GM12878 (cell line): Measurements from ENCODE around the gene UQCRFS1. TPM values are rescaled to one million over a fixed set of nuclear protein-coding genes. Genes with fewer than 3 reads are reported as not detected.

ENCODE experiments used
- ATAC-seq: fragments of 200-7000 bp; cut with Tn5 transposase; 3 replicates; pipeline ENCODE4 v1.9.1; 2020; ENCODE audit warnings: mild to moderate bottlenecking, moderate library complexity
- BruUV-seq: library from RNA; stranded (reverse); fragments of 400-500 nt; replicated peaks from 2 replicates; lab custom pipeline; 2021; lab: Mats Ljungman, UMichigan
- CTCF ChIA-PET: fragments of 300-600 bp; sonication (Branson Sonifier 250); formaldehyde crosslinking; extraction: SDS; loops from one replicate; lab custom pipeline; 2021; ENCODE audit warnings: inconsistent platforms; lab: Yijun Ruan, JAX
- POLR2A ChIA-PET: fragments of 350-600 bp; formaldehyde crosslinking; extraction: SDS; loops from one replicate; lab custom pipeline; 2021; ENCODE audit warnings: inconsistent platforms; lab: Charles Lee
- RAD21 ChIA-PET: fragments of 300-600 bp; sonication (Branson Sonifier 250); formaldehyde crosslinking; loops from one replicate; lab custom pipeline; 2023; ENCODE audit warnings: antibody characterized with exemption; ENCODE audit not compliant: unreplicated experiment; lab: Charles Lee
- SMC1A ChIA-PET: fragments of 300-600 bp; sonication (Branson Sonifier 250); formaldehyde crosslinking; loops from one replicate; lab custom pipeline; 2023; ENCODE audit not compliant: unreplicated experiment, uncharacterized antibody; lab: Charles Lee
- DNase-seq: peaks from one replicate; pipeline ENCODE4 v3.0.0-alpha.2; 2011; ENCODE audit warnings: low read depth, low spot score
- FAIRE-seq: peaks from 3 replicates; lab custom pipeline; 2011; peaks lifted over from hg19 to GRCh38; lab: Jason Lieb, UNC
- H2AFZ ChIP-seq: 2 replicates; pipeline ENCODE4 v1.6.0; 2011; ENCODE audit warnings: low read depth, low read length, control low read depth; ENCODE audit not compliant: control insufficient read depth
- H3K27ac ChIP-seq: 2 replicates; pipeline ENCODE4 v1.5.1; 2011; ENCODE audit warnings: control low read depth; ENCODE audit not compliant: control insufficient read depth, insufficient read depth
- H3K27me3 ChIP-seq, 2 experiments: replicated peaks in 1 of 2; 2 replicates each; pipeline versions ENCODE4 v1.6.0 to v1.6.1; 2011; ENCODE audit warnings: low read length in 1 of 2; ENCODE audit not compliant: control insufficient read depth in 2 of 2, insufficient read depth in 2 of 2
- H3K36me3 ChIP-seq, 2 experiments: 2 replicates each; pipeline ENCODE4 v1.5.1; 2011; ENCODE audit warnings: low read length in 1 of 2; ENCODE audit not compliant: control insufficient read depth in 2 of 2, insufficient read depth in 2 of 2
- H3K4me1 ChIP-seq: 2 replicates; pipeline ENCODE4 v1.6.1; 2011; ENCODE audit warnings: mild to moderate bottlenecking, low read length, moderate library complexity, mixed read lengths; ENCODE audit not compliant: control insufficient read depth, insufficient read depth
- H3K4me2 ChIP-seq: 2 replicates; pipeline ENCODE4 v1.6.0; 2011; ENCODE audit warnings: control low read depth; ENCODE audit not compliant: control insufficient read depth, insufficient read depth
- H3K4me3 ChIP-seq: fragments of 200-600 bp; sonication (generic); 2 replicates; pipeline ENCODE4 v1.5.1; 2016
- H3K79me2 ChIP-seq: 2 replicates; pipeline ENCODE4 v1.6.0; 2011; ENCODE audit warnings: low read length; ENCODE audit not compliant: control insufficient read depth, insufficient read depth
- H3K9ac ChIP-seq: 2 replicates; pipeline ENCODE4 v1.8.0; 2011; ENCODE audit warnings: low read length, control low read depth, mixed read lengths; ENCODE audit not compliant: control insufficient read depth, insufficient read depth
- H3K9me3 ChIP-seq: replicated peaks from 3 replicates; pipeline ENCODE4 v1.5.1; 2011; ENCODE audit warnings: mild to moderate bottlenecking, low read length; ENCODE audit not compliant: control insufficient read depth, insufficient read depth
- H4K20me1 ChIP-seq: 2 replicates; pipeline ENCODE4 v1.6.0; 2011; ENCODE audit not compliant: control insufficient read depth, insufficient read depth
- JUNB ChIP-seq: IDR thresholded peaks from 2 replicates; pipeline ENCODE4 v1.6.1; 2016; ENCODE audit warnings: antibody characterized with exemption, mild to moderate bottlenecking
- POLR2AphosphoS2 ChIP-seq: IDR thresholded peaks from 2 replicates; pipeline ENCODE4 v1.6.1; 2011; ENCODE audit warnings: low read depth, mild to moderate bottlenecking, low read length, improper control_type of control experiment, moderate library complexity
- RAD21 ChIP-seq: IDR thresholded peaks from 2 replicates; pipeline ENCODE4 v1.6.1; 2011; ENCODE audit warnings: mild to moderate bottlenecking, low read depth, low read length, moderate library complexity; ENCODE audit not compliant: insufficient read depth
- RBBP5 ChIP-seq: fragments of 200-600 bp; sonication (generic); conservative IDR thresholded peaks from 2 replicates; pipeline ENCODE4 v1.6.1; 2016
- RFX5 ChIP-seq: IDR thresholded peaks from 2 replicates; pipeline ENCODE4 v1.6.1; 2011; ENCODE audit warnings: low read depth, low read length, improper control_type of control experiment
- SREBF2 ChIP-seq: IDR thresholded peaks from 2 replicates; pipeline ENCODE4 v1.6.1; 2012; ENCODE audit warnings: mild to moderate bottlenecking, low read length
- STAT1 ChIP-seq: fragments of 450-650 bp; conservative IDR thresholded peaks from 2 replicates; pipeline ENCODE4 v1.6.1; 2014; ENCODE audit warnings: antibody characterized with exemption, mild to moderate bottlenecking
- SUZ12 ChIP-seq: fragments of 200-600 bp; sonication (generic); IDR thresholded peaks from one replicate; pipeline ENCODE4 v1.6.1; 2018; ENCODE audit warnings: antibody characterized with exemption, mild to moderate bottlenecking; ENCODE audit not compliant: unreplicated experiment
- TCF3 ChIP-seq: IDR thresholded peaks from 2 replicates; pipeline ENCODE4 v1.6.1; 2012; ENCODE audit warnings: low read depth, mild to moderate bottlenecking, low read length, borderline replicate concordance; ENCODE audit not compliant: insufficient read depth
- YY1 ChIP-seq: IDR thresholded peaks from 2 replicates; pipeline ENCODE4 v1.6.1; 2011; ENCODE audit warnings: low read depth, mild to moderate bottlenecking, low read length
- WGBS: methylation state at CpG from one replicate; pipeline ENCODE4 v1.1.6; 2016; ENCODE audit warnings: low lambda C conversion rate; ENCODE audit not compliant: insufficient replicate concordance, insufficient coverage; ENCODE audit errors: missing lambda C conversion rate; 5-methylcytosine and 5-hydroxymethylcytosine counted together
- in situ Hi-C: fragments of 300-500 bp; cut with MboI; formaldehyde crosslinking; loops from 9 replicates; pipeline ENCODE4 v1.14.3; 2018; ENCODE audit warnings: mixed read lengths
- intact Hi-C: fragments of 100-400 bp; cut with micrococcal nuclease; formaldehyde crosslinking; loops from one replicate; pipeline ENCODE4 v1.14.2; 2022; ENCODE audit not compliant: unreplicated experiment
- polyA plus RNA-seq, 11 experiments: library from polyadenylated mRNA; depleted of rRNA in 4 of 11; unstranded in 6 of 11; stranded (reverse) in 5 of 11; fragments of >200 nt; fragmentation: Nextera tagmentation in 4 of 11; fragmentation: Illumina TruSeq in 1 of 11; extraction: Ambion mirVana in 4 of 11; extraction: Trizol in 1 of 11; gene quantifications; 1 replicate in 1 of 11; 2 replicates in 10 of 11; pipeline versions ENCODE4 v1.2.1 to v1.2.3, GENCODE V29; 2011 to 2016; ENCODE audit warnings: inconsistent platforms in 2 of 11, missing spikeins in 2 of 11, low read depth in 1 of 11
- total RNA-seq, 4 experiments: library from RNA; depleted of rRNA in 3 of 4; stranded (reverse); fragments of >200 nt in 3 of 4; fragmentation: Illumina TruSeq in 1 of 4; extraction: Trizol in 1 of 4; gene quantifications; 2 replicates each; pipeline versions ENCODE4 v1.2.1 to v1.2.3, GENCODE V29; 2013 to 2021
- TF ChIP-seq, protein P1 (sequence below): IDR thresholded peaks from 2 replicates; pipeline ENCODE4 v1.6.1; 2011; ENCODE audit warnings: mild to moderate bottlenecking, low read depth, low read length, moderate library complexity; ENCODE audit not compliant: insufficient replicate concordance
- TF ChIP-seq, protein P2 (sequence below): fragments of 450-650 bp; IDR thresholded peaks from 2 replicates; pipeline ENCODE4 v1.6.1; 2017; ENCODE audit warnings: borderline replicate concordance

The UQCRFS1 gene
- total and polyA plus RNA-seq, 10 of the 15 experiments (the other 5 are each of a cell fraction or from before 2014, with no cell fraction given) = 9.3 to 125 (median 67.9) TPM

DNA sequence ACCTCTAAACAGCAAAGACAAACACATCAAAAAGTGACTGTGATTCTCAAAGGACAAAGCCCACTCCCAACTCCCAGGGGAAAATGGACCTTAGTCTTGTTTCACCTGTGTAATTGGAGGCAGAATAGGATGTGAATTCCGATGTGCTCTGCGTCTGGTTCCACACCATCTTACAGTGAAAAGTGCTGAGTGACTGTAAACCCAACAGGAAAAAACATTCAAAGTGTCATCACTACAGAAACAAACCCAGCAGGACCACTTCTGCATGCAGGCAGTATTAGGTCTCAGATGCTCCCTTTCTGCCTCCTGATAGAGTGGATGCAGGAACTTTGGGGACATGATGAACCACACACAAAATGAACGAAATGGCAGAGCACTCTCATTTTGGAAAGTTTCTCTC is 6.5 kb downstream of the UQCRFS1 start:
- no peaks in the 10 kb centered on the region for H3K27me3 ChIP-seq
- in situ Hi-C loops = loop anchor here (25.0 kb wide), 2 partner anchors 506 to 1419 kb away; partner anchors contain the start of gene C19orf12
- BruUV-seq = no TSS peak
- POLR2A ChIA-PET = no interaction called here
- TF ChIP-seq, protein P1, sequence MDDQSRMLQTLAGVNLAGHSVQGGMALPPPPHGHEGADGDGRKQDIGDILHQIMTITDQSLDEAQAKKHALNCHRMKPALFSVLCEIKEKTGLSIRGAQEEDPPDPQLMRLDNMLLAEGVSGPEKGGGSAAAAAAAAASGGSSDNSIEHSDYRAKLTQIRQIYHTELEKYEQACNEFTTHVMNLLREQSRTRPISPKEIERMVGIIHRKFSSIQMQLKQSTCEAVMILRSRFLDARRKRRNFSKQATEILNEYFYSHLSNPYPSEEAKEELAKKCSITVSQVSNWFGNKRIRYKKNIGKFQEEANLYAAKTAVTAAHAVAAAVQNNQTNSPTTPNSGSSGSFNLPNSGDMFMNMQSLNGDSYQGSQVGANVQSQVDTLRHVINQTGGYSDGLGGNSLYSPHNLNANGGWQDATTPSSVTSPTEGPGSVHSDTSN = no peak
- TF ChIP-seq RBBP5 = no peak
- TF ChIP-seq STAT1 = no peak
- no peak for TF ChIP-seq JUNB
- TF ChIP-seq RAD21 = no peak
- no peak for TF ChIP-seq POLR2AphosphoS2
- no peak for TF ChIP-seq SREBF2
- no peak for TF ChIP-seq RFX5
- TF ChIP-seq SUZ12 = no peak
- TF ChIP-seq, protein P2, sequence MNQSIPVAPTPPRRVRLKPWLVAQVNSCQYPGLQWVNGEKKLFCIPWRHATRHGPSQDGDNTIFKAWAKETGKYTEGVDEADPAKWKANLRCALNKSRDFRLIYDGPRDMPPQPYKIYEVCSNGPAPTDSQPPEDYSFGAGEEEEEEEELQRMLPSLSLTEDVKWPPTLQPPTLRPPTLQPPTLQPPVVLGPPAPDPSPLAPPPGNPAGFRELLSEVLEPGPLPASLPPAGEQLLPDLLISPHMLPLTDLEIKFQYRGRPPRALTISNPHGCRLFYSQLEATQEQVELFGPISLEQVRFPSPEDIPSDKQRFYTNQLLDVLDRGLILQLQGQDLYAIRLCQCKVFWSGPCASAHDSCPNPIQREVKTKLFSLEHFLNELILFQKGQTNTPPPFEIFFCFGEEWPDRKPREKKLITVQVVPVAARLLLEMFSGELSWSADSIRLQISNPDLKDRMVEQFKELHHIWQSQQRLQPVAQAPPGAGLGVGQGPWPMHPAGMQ = no peak
- no peak for TF ChIP-seq YY1
- no peak for TF ChIP-seq TCF3
- TF ChIP-seq, all 136 proteins: peak for 0
- CTCF ChIA-PET = no interaction called here
- WGBS = 81% methylated on average over 3 of the region's 3 CpGs
- FAIRE-seq = no peak
- Histone ChIP-seq H3K79me2 (peaks cover 25% of the 10 kb centered on the region), H3K9ac (no peak overlapping the region), H3K36me3 (peaks cover 0 to 5% of the 10 kb centered on the region in 2 experiments; a peak in 2 of 4 replicates), H4K20me1 (no peaks in the 10 kb centered on the region), H2AFZ (no peak overlapping the region), H3K4me2 (no peak overlapping the region), H3K4me1 (no peaks in the 10 kb centered on the region), H3K27ac (no peak overlapping the region), H3K4me3 (no peak overlapping the region), H3K9me3 (no peaks in the 10 kb centered on the region; the same call in 2 of the 3 replicates)
- intact Hi-C loops = no loop called here
- RAD21 ChIA-PET = no interaction called here
- DNase-seq = no peak
- SMC1A ChIA-PET = no interaction called here
- no peak for ATAC-seq
